ENCODE results near the gene C2CD5. TPM values are rescaled to one million over a fixed set of nuclear protein-coding genes. Genes with fewer than 3 reads are reported as not detected.

C2CD5 gene
- total and polyA plus RNA-seq, 2 of the 13 experiments (the other 11 are each of a cell fraction or from before 2014, with no cell fraction given) = 12.6 to 14.6 TPM

GRCh38 chr12:22407397-22407796 lies 136.9 kb downstream of the C2CD5 start:
- Histone ChIP-seq H3K9ac (ENCODE audit: insufficient read depth, low read depth, low read length) (no peak overlapping the region), H3K4me3 (replicated peaks in 1 of 3; ENCODE audit: insufficient read depth in 1 of 3, low read depth in 2 of 3, low read length in 3 of 3) (no peak overlapping the region), H3K27ac (ENCODE audit: extremely low read length, insufficient read depth, low read length) (no peak overlapping the region), H3K79me2 (ENCODE audit: insufficient read depth, low read length) (no peaks in the 10 kb centered on the region), H2AFZ (ENCODE audit: low read length) (no peak overlapping the region), H3K4me1 (ENCODE audit: insufficient read depth, low read length) (no peaks in the 10 kb centered on the region), H4K20me1 (ENCODE audit: insufficient read depth, low read length) (no peaks in the 10 kb centered on the region), H3K4me2 (ENCODE audit: low read depth, low read length) (no peak overlapping the region), H3K9me3 (ENCODE audit: low read length) (no peaks in the 10 kb centered on the region), H3K36me3 (replicated peaks in 1 of 2; ENCODE audit: control insufficient read depth in 1 of 2, insufficient read depth in 2 of 2, low read length in 2 of 2) (no peaks in the 10 kb centered on the region), H3K27me3 (ENCODE audit: control insufficient read depth in 1 of 2, insufficient read depth in 2 of 2, low read length in 2 of 2) (no peaks in the 10 kb centered on the region; a peak in 1 of 5 replicates)
- ChIA-PET CTCF (ENCODE audit: low intra/inter-chr PET ratio, low total read pairs) (no interaction called here), POLR2A (no interaction called here)
- WGBS (ENCODE audit: low lambda C conversion rate) = 50% methylated on average over 3 of the region's 3 CpGs
- intact Hi-C loops (cut with micrococcal nuclease; ENCODE audit: unreplicated experiment) = no loop called here
- FAIRE-seq (no peak), ATAC-seq (no peak), DNase-seq (ENCODE audit: low spot score) (no peak)
- in situ Hi-C loops (cut with HindIII; ENCODE audit: extremely low pct_ligation_motif_present, low pct_unique_long_range_greater_than_20kb) = no loop called here
- BruUV-seq (replicated peaks) = no TSS peak
- TF ChIP-seq ZNF382 (CRISPR knock-in tag; IDR thresholded peaks at IDR 0.05; ENCODE audit: borderline replicate concordance) (no peak), SP2 (CRISPR knock-in tag; IDR thresholded peaks at IDR 0.05) (no peak), CEBPG (CRISPR knock-in tag; IDR thresholded peaks at IDR 0.05) (no peak), ARHGAP35 (CRISPR knock-in tag; IDR thresholded peaks at IDR 0.05; ENCODE audit: borderline replicate concordance) (no peak), BCL6 (CRISPR knock-in tag; IDR thresholded peaks at IDR 0.05) (no peak)
- TF ChIP-seq, protein P1, sequence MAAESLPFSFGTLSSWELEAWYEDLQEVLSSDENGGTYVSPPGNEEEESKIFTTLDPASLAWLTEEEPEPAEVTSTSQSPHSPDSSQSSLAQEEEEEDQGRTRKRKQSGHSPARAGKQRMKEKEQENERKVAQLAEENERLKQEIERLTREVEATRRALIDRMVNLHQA (CRISPR knock-in tag; IDR thresholded peaks at IDR 0.05) = no peak

DNA sequence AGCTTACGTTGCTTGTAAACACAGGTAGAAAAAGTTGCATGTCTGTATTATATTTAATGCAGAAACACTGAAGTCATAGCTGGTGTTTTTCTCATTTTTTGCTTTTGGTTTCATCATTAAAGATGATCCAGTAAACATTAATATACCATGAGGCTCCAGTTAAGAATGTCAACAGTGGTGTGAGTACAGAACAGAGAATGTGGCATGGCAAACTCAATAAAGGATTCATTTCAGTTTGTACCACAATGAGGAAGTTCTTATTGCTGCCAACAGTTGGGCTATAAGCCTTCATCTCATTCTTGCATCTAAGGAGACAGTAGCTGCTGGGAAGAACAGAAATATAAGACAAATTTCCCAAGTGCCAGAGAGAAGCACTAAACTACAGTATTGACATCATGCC lies 137.7 kb downstream of the C2CD5 start:
- Histone ChIP-seq H3K79me2 (ENCODE audit: insufficient read depth, low read length) (no peaks in the 10 kb centered on the region), H3K4me2 (ENCODE audit: low read depth, low read length) (no peak overlapping the region), H3K9me3 (ENCODE audit: low read length) (no peaks in the 10 kb centered on the region), H3K9ac (ENCODE audit: insufficient read depth, low read depth, low read length) (no peak overlapping the region), H3K27ac (ENCODE audit: extremely low read length, insufficient read depth, low read length) (no peak overlapping the region), H2AFZ (ENCODE audit: low read length) (no peak overlapping the region), H3K36me3 (replicated peaks in 1 of 2; ENCODE audit: control insufficient read depth in 1 of 2, insufficient read depth in 2 of 2, low read length in 2 of 2) (no peaks in the 10 kb centered on the region), H4K20me1 (ENCODE audit: insufficient read depth, low read length) (no peaks in the 10 kb centered on the region), H3K4me1 (ENCODE audit: insufficient read depth, low read length) (no peaks in the 10 kb centered on the region), H3K27me3 (ENCODE audit: control insufficient read depth in 1 of 2, insufficient read depth in 2 of 2, low read length in 2 of 2) (no peaks in the 10 kb centered on the region; a peak in 1 of 5 replicates), H3K4me3 (replicated peaks in 1 of 3; ENCODE audit: insufficient read depth in 1 of 3, low read depth in 2 of 3, low read length in 3 of 3) (no peak overlapping the region)
- ChIA-PET POLR2A (no interaction called here), CTCF (ENCODE audit: low intra/inter-chr PET ratio, low total read pairs) (no interaction called here)
- ATAC-seq (no peak), FAIRE-seq (no peak), DNase-seq (ENCODE audit: low spot score) (no peak)
- in situ Hi-C loops (cut with HindIII; ENCODE audit: extremely low pct_ligation_motif_present, low pct_unique_long_range_greater_than_20kb) = no loop called here
- intact Hi-C loops (cut with micrococcal nuclease; ENCODE audit: unreplicated experiment) = no loop called here
- BruUV-seq (replicated peaks) = no TSS peak
- 8% methylated on average over 1 of the region's 1 CpG for WGBS (ENCODE audit: low lambda C conversion rate)
- TF ChIP-seq MED8 (CRISPR knock-in tag; IDR thresholded peaks at IDR 0.05; ENCODE audit: insufficient replicate concordance) (no peak), FIP1L1 (IDR thresholded peaks at IDR 0.05; ENCODE audit: borderline replicate concordance, insufficient read depth, low read depth, low read length) (no peak), SRSF4 (IDR thresholded peaks at IDR 0.05; ENCODE audit: low read depth, low read length, poor library complexity, severe bottlenecking) (no peak), ARNT (IDR thresholded peaks at IDR 0.05) (no peak), SKIL (CRISPR knock-in tag; IDR thresholded peaks at IDR 0.05; ENCODE audit: borderline replicate concordance) (no peak)
- TF ChIP-seq, protein P2, sequence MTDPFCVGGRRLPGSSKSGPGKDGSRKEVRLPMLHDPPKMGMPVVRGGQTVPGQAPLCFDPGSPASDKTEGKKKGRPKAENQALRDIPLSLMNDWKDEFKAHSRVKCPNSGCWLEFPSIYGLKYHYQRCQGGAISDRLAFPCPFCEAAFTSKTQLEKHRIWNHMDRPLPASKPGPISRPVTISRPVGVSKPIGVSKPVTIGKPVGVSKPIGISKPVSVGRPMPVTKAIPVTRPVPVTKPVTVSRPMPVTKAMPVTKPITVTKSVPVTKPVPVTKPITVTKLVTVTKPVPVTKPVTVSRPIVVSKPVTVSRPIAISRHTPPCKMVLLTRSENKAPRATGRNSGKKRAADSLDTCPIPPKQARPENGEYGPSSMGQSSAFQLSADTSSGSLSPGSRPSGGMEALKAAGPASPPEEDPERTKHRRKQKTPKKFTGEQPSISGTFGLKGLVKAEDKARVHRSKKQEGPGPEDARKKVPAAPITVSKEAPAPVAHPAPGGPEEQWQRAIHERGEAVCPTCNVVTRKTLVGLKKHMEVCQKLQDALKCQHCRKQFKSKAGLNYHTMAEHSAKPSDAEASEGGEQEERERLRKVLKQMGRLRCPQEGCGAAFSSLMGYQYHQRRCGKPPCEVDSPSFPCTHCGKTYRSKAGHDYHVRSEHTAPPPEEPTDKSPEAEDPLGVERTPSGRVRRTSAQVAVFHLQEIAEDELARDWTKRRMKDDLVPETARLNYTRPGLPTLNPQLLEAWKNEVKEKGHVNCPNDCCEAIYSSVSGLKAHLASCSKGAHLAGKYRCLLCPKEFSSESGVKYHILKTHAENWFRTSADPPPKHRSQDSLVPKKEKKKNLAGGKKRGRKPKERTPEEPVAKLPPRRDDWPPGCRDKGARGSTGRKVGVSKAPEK (CRISPR knock-in tag; IDR thresholded peaks at IDR 0.05; ENCODE audit: borderline replicate concordance) = no peak
